IMR-90 (cell line): Measurements from ENCODE around the gene ST6GALNAC2. TPM values are rescaled to one million over a fixed set of nuclear protein-coding genes. Genes with fewer than 3 reads are reported as not detected.

ENCODE experiments used
- ATAC-seq: fragments of 200-7000 bp; cut with Tn5 transposase; 2 replicates; pipeline ENCODE4 v1.9.1; 2020; ENCODE audit warnings: low read depth, mild to moderate bottlenecking, moderate library complexity
- BruUV-seq: library from RNA; stranded (reverse); fragments of 400-500 nt; replicated peaks from 2 replicates; lab custom pipeline; 2021; lab: Mats Ljungman, UMichigan
- CTCF ChIA-PET: fragments of 300-600 bp; formaldehyde crosslinking; extraction: SDS; loops from one replicate; lab custom pipeline; 2021; ENCODE audit warnings: antibody characterized with exemption; lab: Yijun Ruan, JAX
- POLR2A ChIA-PET: fragments of 300-600 bp; sonication (Branson Sonifier 250); formaldehyde crosslinking; loops from one replicate; lab custom pipeline; 2022; ENCODE audit warnings: antibody characterized with exemption; ENCODE audit not compliant: unreplicated experiment; lab: Charles Lee
- DNase-seq: peaks from one replicate; pipeline ENCODE4 v3.0.0; 2013
- H2AFZ ChIP-seq: replicated peaks from 2 replicates; pipeline ENCODE3; 2013; ENCODE audit warnings: low read length, mild to moderate bottlenecking; ENCODE audit not compliant: poor library complexity
- H2AK5ac ChIP-seq: 2 replicates; pipeline ENCODE4 v1.6.1; 2013; ENCODE audit warnings: low read depth, low read length, inconsistent platforms
- H2AK9ac ChIP-seq: replicated peaks from 2 replicates; pipeline ENCODE3; 2013; ENCODE audit warnings: mild to moderate bottlenecking, low read depth, low read length, moderate library complexity; ENCODE audit not compliant: poor library complexity
- H2BK120ac ChIP-seq: 2 replicates; pipeline ENCODE4 v1.6.1; 2013; ENCODE audit warnings: low read depth, low read length, inconsistent platforms
- H2BK15ac ChIP-seq: 3 replicates; pipeline ENCODE4 v1.6.1; 2013; ENCODE audit warnings: low read depth, low read length, inconsistent platforms
- H2BK20ac ChIP-seq: 2 replicates; pipeline ENCODE4 v1.6.1; 2013; ENCODE audit warnings: low read depth, mild to moderate bottlenecking, inconsistent platforms, low read length, moderate library complexity
- H2BK5ac ChIP-seq: 2 replicates; pipeline ENCODE4 v1.6.1; 2013; ENCODE audit warnings: mild to moderate bottlenecking, low read depth, low read length, inconsistent platforms; ENCODE audit not compliant: poor library complexity, severe bottlenecking
- H3K14ac ChIP-seq: replicated peaks from 2 replicates; pipeline ENCODE4 v1.6.1; 2013; ENCODE audit warnings: low read depth, low read length, inconsistent platforms
- H3K18ac ChIP-seq: 2 replicates; pipeline ENCODE4 v1.6.1; 2013; ENCODE audit warnings: low read depth, low read length, control low read depth
- H3K23ac ChIP-seq: 2 replicates; pipeline ENCODE4 v1.6.1; 2013; ENCODE audit warnings: low read depth, low read length, inconsistent platforms
- H3K27ac ChIP-seq: 2 replicates; pipeline ENCODE4 v1.5.1; 2013; ENCODE audit warnings: mild to moderate bottlenecking, control low read depth, low read length; ENCODE audit not compliant: insufficient read depth
- H3K27me3 ChIP-seq: 2 replicates; pipeline ENCODE4 v1.6.1; 2013; ENCODE audit warnings: low read length; ENCODE audit not compliant: control insufficient read depth, insufficient read depth
- H3K36me3 ChIP-seq: 2 replicates; pipeline ENCODE4 v1.6.1; 2013; ENCODE audit warnings: low read length, mixed read lengths; ENCODE audit not compliant: control insufficient read depth, insufficient read depth
- H3K4ac ChIP-seq: 2 replicates; pipeline ENCODE4 v1.6.1; 2013; ENCODE audit warnings: low read depth, low read length, inconsistent platforms
- H3K4me1 ChIP-seq: 2 replicates; pipeline ENCODE4 v1.6.1; 2013; ENCODE audit warnings: low read length, mixed read lengths; ENCODE audit not compliant: control insufficient read depth, insufficient read depth
- H3K4me2 ChIP-seq: 2 replicates; pipeline ENCODE4 v1.6.1; 2013; ENCODE audit warnings: low read depth, mild to moderate bottlenecking, control low read depth, low read length, moderate library complexity
- H3K4me3 ChIP-seq: 2 replicates; pipeline ENCODE4 v1.5.1; 2013; ENCODE audit warnings: low read depth, mild to moderate bottlenecking, control low read depth, low read length, moderate library complexity; ENCODE audit not compliant: insufficient read depth
- H3K56ac ChIP-seq: 2 replicates; pipeline ENCODE4 v1.6.1; 2013; ENCODE audit warnings: low read length, inconsistent platforms; ENCODE audit not compliant: insufficient read depth; ENCODE audit errors: extremely low read depth
- H3K79me1 ChIP-seq, 2 experiments: 2 replicates each; pipeline ENCODE4 v1.6.1; 2013; ENCODE audit warnings: low read length in 2 of 2, inconsistent platforms in 1 of 2, low read depth in 1 of 2
- H3K9ac ChIP-seq: 2 replicates; pipeline ENCODE4 v1.6.1; 2013; ENCODE audit warnings: low read depth, low read length, control low read depth
- H3K9me1 ChIP-seq: 2 replicates; pipeline ENCODE4 v1.6.1; 2013; ENCODE audit warnings: low read length, inconsistent platforms; ENCODE audit not compliant: insufficient read depth
- H3K9me3 ChIP-seq: 2 replicates; pipeline ENCODE4 v1.6.1; 2013; ENCODE audit warnings: low read length; ENCODE audit not compliant: control insufficient read depth, insufficient read depth
- H4K20me1 ChIP-seq: 2 replicates; pipeline ENCODE4 v1.6.1; 2013; ENCODE audit warnings: low read length, inconsistent platforms; ENCODE audit not compliant: insufficient read depth
- H4K5ac ChIP-seq: 2 replicates; pipeline ENCODE4 v1.6.1; 2013; ENCODE audit warnings: mild to moderate bottlenecking, low read depth, low read length, control low read depth
- H4K8ac ChIP-seq, 2 experiments: 2 replicates each; pipeline ENCODE4 v1.6.1; 2013; ENCODE audit warnings: low read depth in 2 of 2, low read length in 2 of 2, control low read depth in 1 of 2, inconsistent platforms in 1 of 2
- H4K91ac ChIP-seq: 2 replicates; pipeline ENCODE4 v1.6.1; 2013; ENCODE audit warnings: low read depth, low read length, inconsistent platforms; ENCODE audit not compliant: insufficient read depth
- BHLHE40 ChIP-seq: fragments of 150-350 bp; IDR thresholded peaks from 2 replicates; pipeline ENCODE4 v1.6.1; 2016; ENCODE audit warnings: mild to moderate bottlenecking, low read depth, low read length
- CEBPB ChIP-seq: IDR thresholded peaks from 2 replicates; pipeline ENCODE4 v1.6.1; 2012; ENCODE audit warnings: low read depth, low read length, improper control_type of control experiment
- FOS ChIP-seq: fragments of 150-350 bp; IDR thresholded peaks from 2 replicates; pipeline ENCODE4 v1.6.1; 2016; ENCODE audit warnings: low read depth, low read length
- MAFK ChIP-seq: IDR thresholded peaks from 2 replicates; pipeline ENCODE4 v1.6.1; 2012; ENCODE audit warnings: low read depth, low read length, improper control_type of control experiment
- MAZ ChIP-seq: IDR thresholded peaks from 2 replicates; pipeline ENCODE4 v1.6.1; 2012; ENCODE audit warnings: low read depth, mild to moderate bottlenecking, low read length, improper control_type of control experiment, moderate library complexity, borderline replicate concordance
- MXI1 ChIP-seq: IDR thresholded peaks from 2 replicates; pipeline ENCODE4 v1.6.1; 2012; ENCODE audit warnings: low read depth, mild to moderate bottlenecking, low read length, moderate library complexity, borderline replicate concordance
- NFE2L2 ChIP-seq: fragments of 150-350 bp; IDR thresholded peaks from 2 replicates; pipeline ENCODE4 v1.6.1; 2016; ENCODE audit warnings: low read depth, mild to moderate bottlenecking, low read length
- POLR2A ChIP-seq: IDR thresholded peaks from 2 replicates; pipeline ENCODE4 v1.6.1; 2012; ENCODE audit warnings: mild to moderate bottlenecking, low read depth, low read length
- RAD21 ChIP-seq: IDR thresholded peaks from 2 replicates; pipeline ENCODE4 v1.6.1; 2012; ENCODE audit warnings: low read length, improper control_type of control experiment
- RCOR1 ChIP-seq: IDR thresholded peaks from 2 replicates; pipeline ENCODE4 v1.6.1; 2012; ENCODE audit warnings: mild to moderate bottlenecking, low read length, improper control_type of control experiment; ENCODE audit not compliant: insufficient replicate concordance
- RFX5 ChIP-seq: IDR thresholded peaks from 2 replicates; pipeline ENCODE4 v1.8.0; 2012; ENCODE audit warnings: low read depth, mild to moderate bottlenecking, low read length, moderate library complexity
- SMC3 ChIP-seq: fragments of 150-350 bp; IDR thresholded peaks from 2 replicates; pipeline ENCODE4 v1.6.1; 2016; ENCODE audit warnings: low read depth, mild to moderate bottlenecking, antibody characterized with exemption, low read length, moderate library complexity
- WGBS, 2 experiments: methylation state at CpG; one replicate each; pipeline versions ENCODE4 v1.1.5 to v1.1.7; 2013; ENCODE audit warnings: missing lambda C conversion rate in 2 of 2; ENCODE audit not compliant: insufficient read length in 1 of 2; ENCODE audit errors: extremely low coverage in 2 of 2; 5-methylcytosine and 5-hydroxymethylcytosine counted together
- dilution Hi-C: fragments of 300-500 bp; cut with HindIII; formaldehyde crosslinking; loops from one replicate; pipeline ENCODE4 v1.14.3; 2018; ENCODE audit warnings: low sequenced_read_pairs; ENCODE audit not compliant: unreplicated experiment
- in situ Hi-C: fragments of 300-500 bp; cut with MboI; formaldehyde crosslinking; loops from 3 replicates; pipeline ENCODE4 v1.14.3; 2019; ENCODE audit warnings: low sequenced_read_pairs, inconsistent platforms, mixed read lengths
- intact Hi-C: fragments of 100-400 bp; cut with micrococcal nuclease; formaldehyde crosslinking; loops from 2 replicates; pipeline ENCODE4 v1.10.0; 2022
- polyA plus RNA-seq, 3 experiments: library from polyadenylated mRNA; depleted of rRNA; stranded (reverse); fragments of >200 nt; gene quantifications; 2 replicates each; pipeline ENCODE4 v1.2.3, GENCODE V29; 2012; ENCODE audit warnings: low replicate concordance in 1 of 3
- total RNA-seq: library from RNA; depleted of rRNA; stranded (reverse); fragments of >200 nt; gene quantifications from 2 replicates; pipeline ENCODE4 v1.2.3, GENCODE V29; 2012
- TF ChIP-seq, protein P1 (sequence below): fragments of 150-350 bp; IDR thresholded peaks from 2 replicates; pipeline ENCODE4 v1.6.1; 2017; ENCODE audit warnings: mild to moderate bottlenecking, antibody characterized with exemption, low read length, low read depth
- TF ChIP-seq, protein P2 (sequence below): conservative IDR thresholded peaks from 2 replicates; pipeline ENCODE4 v1.5.1; 2012; ENCODE audit warnings: mild to moderate bottlenecking, low read depth, low read length, improper control_type of control experiment

The ST6GALNAC2 gene
- total and polyA plus RNA-seq, 2 of the 4 experiments (the other 2 are of a cell fraction): 0.10 TPM; not detected in 1

DNA sequence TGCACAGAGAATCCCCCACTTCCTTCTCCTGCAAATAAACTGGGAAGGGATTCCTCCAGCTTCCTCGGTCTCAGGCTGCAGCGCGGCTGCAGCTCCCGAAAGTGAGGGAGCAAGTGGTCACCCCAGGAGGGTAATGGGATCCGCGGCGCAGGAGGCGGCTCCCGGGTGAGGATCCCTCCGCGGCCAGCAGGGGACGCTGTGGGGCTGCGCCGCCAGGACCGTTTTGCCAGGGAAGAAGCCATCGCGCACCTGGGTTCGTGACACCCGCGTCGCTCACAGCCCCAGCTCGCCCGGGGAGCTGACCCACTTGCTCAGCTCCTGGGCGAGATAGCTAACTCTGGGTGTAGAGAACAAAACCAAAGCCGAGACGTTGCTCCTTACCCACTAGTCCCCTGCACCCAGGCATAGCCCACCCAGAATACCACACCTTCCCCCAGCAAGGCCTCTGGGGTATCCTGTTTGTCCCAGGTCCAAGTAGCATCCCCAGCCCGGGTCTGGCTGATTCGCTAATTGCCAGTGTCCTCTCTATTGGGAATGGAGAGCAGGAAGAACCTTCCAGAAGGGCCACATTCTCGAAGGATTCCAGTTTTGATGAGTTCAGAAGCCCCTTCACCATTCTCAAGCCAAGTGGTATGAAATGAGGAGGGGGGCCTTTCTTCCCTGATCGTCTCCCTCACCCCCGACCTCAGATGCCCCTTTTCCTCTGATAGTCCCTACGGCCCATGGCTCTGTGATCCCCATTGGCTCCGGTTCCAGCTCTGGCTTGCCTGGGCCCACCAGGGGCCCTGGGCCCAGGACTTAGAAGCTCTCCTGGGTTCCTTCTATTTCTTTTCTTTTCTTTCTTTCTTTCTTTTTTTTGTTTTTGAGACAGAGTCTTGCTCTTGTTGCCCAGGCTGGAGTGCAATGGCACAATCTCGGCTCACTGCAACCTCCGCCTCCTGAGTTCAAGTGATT, 62.3 kb downstream of the ST6GALNAC2 start:
- Histone ChIP-seq H3K36me3 (no peaks in the 10 kb centered on the region), H3K56ac (no peak overlapping the region), H2BK15ac (peak overlapping the region; percentile 20; the same call in 1 of the 3 replicates), H2BK20ac (peak overlapping the region; percentile 43), H3K14ac (0 out of 2 replicates have a peak overlapping the region, but pooled peaks have one; percentile 43), H4K5ac (no peak overlapping the region), H3K4ac (peak overlapping the region; percentile 50), H2AFZ (peak overlapping the region; percentile 89), H3K9me3 (no peaks in the 10 kb centered on the region), H3K23ac (no peak overlapping the region), H3K4me1 (peaks cover 25% of the 10 kb centered on the region), H2BK5ac (no peak overlapping the region), H3K4me2 (peak overlapping the region; percentile 77), H3K9ac (no peak overlapping the region), H3K27me3 (no peaks in the 10 kb centered on the region), H3K79me1 (peaks cover 0 to 5% of the 10 kb centered on the region in 2 experiments; a peak in 1 of 4 replicates), H4K8ac (peak overlapping the region in 1 of 2 experiments; percentile 53; a peak in 1 of 4 replicates), H2BK120ac (peak overlapping the region; percentile 62), H3K9me1 (peaks cover 12% of the 10 kb centered on the region), H2AK5ac (peak overlapping the region; percentile 50; the same call in 1 of the 2 replicates), H2AK9ac (peak overlapping the region; percentile 33), H4K91ac (peak overlapping the region; percentile 34; the same call in 1 of the 2 replicates), H3K18ac (no peak overlapping the region), H3K27ac (no peak overlapping the region), H3K4me3 (no peak overlapping the region), H4K20me1 (no peaks in the 10 kb centered on the region)
- peak; percentile 50 for DNase-seq
- CTCF ChIA-PET: interaction anchor here (0.6 to 4.1 kb wide), 12 partner anchors 17 to 492 kb away, joined by 3 to 18 read pairs (median 4); partner anchors contain the start of gene PRCD
- intact Hi-C loops (loop anchor here (1.0 to 2.0 kb wide), 5 partner anchors 24 to 191 kb away; no protein-coding TSS in a partner anchor), dilution Hi-C loops (no loop called here), in situ Hi-C loops (loop anchor here (5.0 kb wide), 1 partner anchor 99 kb away; no protein-coding TSS in a partner anchor)
- POLR2A ChIA-PET: no interaction called here
- peak; percentile 75 for ATAC-seq
- 4% methylated on average over 15 of the region's 35 CpGs; no CpG with 5 or more reads in 1 of the 2 experiments for WGBS, 2 experiments
- BruUV-seq: no TSS peak
- TF ChIP-seq FOS (no peak), RFX5 (no peak), RAD21 (peak; percentile 95), MAFK (no peak), POLR2A (peak; percentile 53), RCOR1 (no peak), MAZ (peak; percentile 52; the same call in 1 of the 2 replicates), SMC3 (peak; percentile 94), NFE2L2 (no peak), MXI1 (no peak), CEBPB (no peak), BHLHE40 (0 out of 2 replicates have a peak, but pooled peaks have one; percentile 16)
- TF ChIP-seq, protein P1, sequence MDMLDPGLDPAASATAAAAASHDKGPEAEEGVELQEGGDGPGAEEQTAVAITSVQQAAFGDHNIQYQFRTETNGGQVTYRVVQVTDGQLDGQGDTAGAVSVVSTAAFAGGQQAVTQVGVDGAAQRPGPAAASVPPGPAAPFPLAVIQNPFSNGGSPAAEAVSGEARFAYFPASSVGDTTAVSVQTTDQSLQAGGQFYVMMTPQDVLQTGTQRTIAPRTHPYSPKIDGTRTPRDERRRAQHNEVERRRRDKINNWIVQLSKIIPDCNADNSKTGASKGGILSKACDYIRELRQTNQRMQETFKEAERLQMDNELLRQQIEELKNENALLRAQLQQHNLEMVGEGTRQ: no peak
- TF ChIP-seq, protein P2, sequence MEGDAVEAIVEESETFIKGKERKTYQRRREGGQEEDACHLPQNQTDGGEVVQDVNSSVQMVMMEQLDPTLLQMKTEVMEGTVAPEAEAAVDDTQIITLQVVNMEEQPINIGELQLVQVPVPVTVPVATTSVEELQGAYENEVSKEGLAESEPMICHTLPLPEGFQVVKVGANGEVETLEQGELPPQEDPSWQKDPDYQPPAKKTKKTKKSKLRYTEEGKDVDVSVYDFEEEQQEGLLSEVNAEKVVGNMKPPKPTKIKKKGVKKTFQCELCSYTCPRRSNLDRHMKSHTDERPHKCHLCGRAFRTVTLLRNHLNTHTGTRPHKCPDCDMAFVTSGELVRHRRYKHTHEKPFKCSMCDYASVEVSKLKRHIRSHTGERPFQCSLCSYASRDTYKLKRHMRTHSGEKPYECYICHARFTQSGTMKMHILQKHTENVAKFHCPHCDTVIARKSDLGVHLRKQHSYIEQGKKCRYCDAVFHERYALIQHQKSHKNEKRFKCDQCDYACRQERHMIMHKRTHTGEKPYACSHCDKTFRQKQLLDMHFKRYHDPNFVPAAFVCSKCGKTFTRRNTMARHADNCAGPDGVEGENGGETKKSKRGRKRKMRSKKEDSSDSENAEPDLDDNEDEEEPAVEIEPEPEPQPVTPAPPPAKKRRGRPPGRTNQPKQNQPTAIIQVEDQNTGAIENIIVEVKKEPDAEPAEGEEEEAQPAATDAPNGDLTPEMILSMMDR: peak; percentile 96
